Stimulated activated CD8-positive, alpha-beta memory T cell treated with anti-CD3 and anti-CD28 coated beads, Interleukin-4, amount 100 ng/mL, for 1 hour (primary cell): Measurements from ENCODE around the gene SUCO.
A peak's percentile ranks its signal among the peaks of the same experiment; 100 is the strongest.
"Not testable (repeated sequence)": the region's sequence is repeated elsewhere in the genome, so short reads cannot be mapped to it uniquely, and the experiment has no call there.

Experiments
- DNase-seq, 2 donors: peaks; one replicate each; pipeline ENCODE4 v3.0.0-alpha.2; 2020; ENCODE audit warnings: low read depth in 2 of 2, low spot score in 1 of 2

Gene SUCO

GRCh38 chr1:172532700-172533512 is at the start of gene SUCO:
Gene SUCO (plus strand): TSS chr1:172533150. CDS start chr1:172533436, 286 bp downstream.
- DNase-seq: peak; percentile 99

GRCh38 chr1:172483448-172483847 is 49.5 kb upstream of the SUCO start:
- DNase-seq: no peak

- no peak for DNase-seq
Measured at GRCh38 chr1:172484252-172484651, 48.7 kb upstream of the SUCO start.

GRCh38 chr1:172485626-172486025 is 47.3 kb upstream of the SUCO start:
- DNase-seq: no peak

GRCh38 chr1:172486805-172487454 is 46.0 kb upstream of the SUCO start:
- no peak for DNase-seq

- DNase-seq: no peak
Measured at GRCh38 chr1:172487550-172487949, 45.4 kb upstream of the SUCO start.

GRCh38 chr1:172488393-172488792 is 44.6 kb upstream of the SUCO start:
- DNase-seq: no peak

GRCh38 chr1:172489847-172490246 is 43.1 kb upstream of the SUCO start:
- no peak for DNase-seq

- no peak for DNase-seq
Measured at GRCh38 chr1:172492421-172492820, 40.5 kb upstream of the SUCO start.

GRCh38 chr1:172494166-172494565 is 38.8 kb upstream of the SUCO start:
- DNase-seq: no peak

- DNase-seq: not testable (repeated sequence)
Measured at GRCh38 chr1:172496127-172496526, 36.8 kb upstream of the SUCO start.

GRCh38 chr1:172496678-172497077 is 36.3 kb upstream of the SUCO start:
- no peak for DNase-seq

- DNase-seq: no peak
Measured at GRCh38 chr1:172497230-172497629, 35.7 kb upstream of the SUCO start.

- DNase-seq: no peak
Measured at GRCh38 chr1:172498857-172499256, 34.1 kb upstream of the SUCO start.

GRCh38 chr1:172499636-172500141 is 33.3 kb upstream of the SUCO start:
- no peak for DNase-seq

GRCh38 chr1:172500207-172500606 is 32.7 kb upstream of the SUCO start:
- no peak for DNase-seq

GRCh38 chr1:172507741-172508140 is 25.2 kb upstream of the SUCO start:
- DNase-seq: no peak

GRCh38 chr1:172510479-172510878 is 22.5 kb upstream of the SUCO start:
- no peak for DNase-seq

GRCh38 chr1:172512591-172512990 is 20.4 kb upstream of the SUCO start:
- no peak for DNase-seq

- no peak for DNase-seq
Measured at GRCh38 chr1:172513479-172513878, 19.5 kb upstream of the SUCO start.

GRCh38 chr1:172514108-172514507 is 18.8 kb upstream of the SUCO start:
- DNase-seq: no peak

- no peak for DNase-seq
Measured at GRCh38 chr1:172515436-172515835, 17.5 kb upstream of the SUCO start.
